Ovary (tissue), 9 donors: ENCODE results near the gene POU6F2. TPM values are rescaled to one million over a fixed set of nuclear protein-coding genes. Genes with fewer than 3 reads are reported as not detected.

Experiments
- DNase-seq, 5 donors: peaks; one replicate each; pipeline ENCODE4 v3.0.0-alpha.2; 2019 to 2020
- H3K27ac ChIP-seq, 2 donors: fragments of 200-600 bp; one replicate each; pipeline versions ENCODE4 v1.5.1 to v1.8.0; 2019 to 2022
- H3K27me3 ChIP-seq: fragments of 200-600 bp; one replicate; pipeline ENCODE4 v1.8.0; 2022
- H3K36me3 ChIP-seq: fragments of 200-600 bp; sonication (generic); one replicate; pipeline ENCODE4 v1.5.1; 2019
- H3K4me1 ChIP-seq: one replicate; pipeline ENCODE4 v1.8.1; 2013; ENCODE audit warnings: mild to moderate bottlenecking, moderate library complexity; ENCODE audit not compliant: insufficient read depth
- H3K4me3 ChIP-seq: fragments of 200-600 bp; sonication (generic); one replicate; pipeline ENCODE4 v1.5.1; 2017
- H3K9me3 ChIP-seq, 2 donors: fragments of 200-600 bp in 1 of 2; sonication (generic) in 1 of 2; one replicate each; pipeline versions ENCODE4 v1.5.1 to v1.8.1; 2013 to 2019; ENCODE audit warnings: mild to moderate bottlenecking in 1 of 2, moderate library complexity in 1 of 2
- EP300 ChIP-seq: sonication (generic); formaldehyde crosslinking; IDR thresholded peaks from one replicate; pipeline ENCODE4 v1.6.1; 2017; ENCODE audit warnings: antibody characterized with exemption
- POLR2A ChIP-seq: fragments of 450-650 bp; IDR thresholded peaks from one replicate; pipeline ENCODE4 v1.6.1; 2017; ENCODE audit warnings: antibody characterized with exemption, mild to moderate bottlenecking, moderate library complexity
- WGBS, 3 donors: extraction: QIAGEN DNeasy Blood & Tissue Kit in 1 of 3; methylation state at CpG; one replicate each; pipeline versions ENCODE4 v1.1.5 to v1.1.7; 2013 to 2017; 5-methylcytosine and 5-hydroxymethylcytosine counted together
- intact Hi-C, 4 donors: fragments of 100-400 bp; cut with DNase I; formaldehyde crosslinking; loops; one replicate each; pipeline versions ENCODE4 v1.11.0 to v1.15.1; 2022 to 2023
- polyA plus RNA-seq, 2 donors: library from polyadenylated mRNA; stranded (reverse); fragments of 200-250 nt in 1 of 2; fragments of 350-450 nt in 1 of 2; fragmentation: Illumina TruSeq in 1 of 2; extraction: RNeasy Lipid Tissue Mini Kit (QIAGEN cat#74804) in 1 of 2; gene quantifications; one replicate each; pipeline ENCODE4 v1.2.3, GENCODE V29; 2013 to 2014
- total RNA-seq, 7 donors: library from RNA; depleted of rRNA in 2 of 7; stranded (reverse); fragments of >200 nt in 2 of 7; fragmentation: NEBNext Ultra II Directional in 3 of 7; extraction: Animal tissue kit (Norgen Biotek cat#: 25700) in 3 of 7; gene quantifications; one replicate each; pipeline versions ENCODE4 v1.1.0 to v1.2.4, GENCODE V29; 2016 to 2023
- TF ChIP-seq, protein P1 (sequence below), 3 donors: fragments of 450-650 bp in 2 of 3; fragments of 200-600 bp in 1 of 3; IDR thresholded peaks; one replicate each; pipeline versions ENCODE4 v1.5.1 to v1.8.0; 2016 to 2022; ENCODE audit warnings: antibody characterized with exemption in 3 of 3, mild to moderate bottlenecking in 1 of 3
- donor health status: DM: no; HTN: no; CAD: no; lungs with moderate emphysema.
- donor health status: DM: no; HTN: no; CAD: no.
- donor health status: Bipolar disorder and iron deficiency.
- donor health status: DM: yes; HTN: yes; CAD: no.
- donor health status: DM: no; HTN: no; CAD: no.
- donor health status: DM: yes; HTN: yes; CAD: no.

The POU6F2 gene
- total and polyA plus RNA-seq, 9 donors = 0.17 to 2.0 (median 0.61) TPM

- Histone ChIP-seq H3K27ac (no peak overlapping the region), H3K27me3 (no peaks in the 10 kb centered on the region), H3K9me3 (no peaks in the 10 kb centered on the region), H3K36me3 (no peaks in the 10 kb centered on the region), H3K4me3 (no peak overlapping the region), H3K4me1 (no peaks in the 10 kb centered on the region)
- no peak for TF ChIP-seq EP300
- no peak for TF ChIP-seq POLR2A
- TF ChIP-seq, protein P1, sequence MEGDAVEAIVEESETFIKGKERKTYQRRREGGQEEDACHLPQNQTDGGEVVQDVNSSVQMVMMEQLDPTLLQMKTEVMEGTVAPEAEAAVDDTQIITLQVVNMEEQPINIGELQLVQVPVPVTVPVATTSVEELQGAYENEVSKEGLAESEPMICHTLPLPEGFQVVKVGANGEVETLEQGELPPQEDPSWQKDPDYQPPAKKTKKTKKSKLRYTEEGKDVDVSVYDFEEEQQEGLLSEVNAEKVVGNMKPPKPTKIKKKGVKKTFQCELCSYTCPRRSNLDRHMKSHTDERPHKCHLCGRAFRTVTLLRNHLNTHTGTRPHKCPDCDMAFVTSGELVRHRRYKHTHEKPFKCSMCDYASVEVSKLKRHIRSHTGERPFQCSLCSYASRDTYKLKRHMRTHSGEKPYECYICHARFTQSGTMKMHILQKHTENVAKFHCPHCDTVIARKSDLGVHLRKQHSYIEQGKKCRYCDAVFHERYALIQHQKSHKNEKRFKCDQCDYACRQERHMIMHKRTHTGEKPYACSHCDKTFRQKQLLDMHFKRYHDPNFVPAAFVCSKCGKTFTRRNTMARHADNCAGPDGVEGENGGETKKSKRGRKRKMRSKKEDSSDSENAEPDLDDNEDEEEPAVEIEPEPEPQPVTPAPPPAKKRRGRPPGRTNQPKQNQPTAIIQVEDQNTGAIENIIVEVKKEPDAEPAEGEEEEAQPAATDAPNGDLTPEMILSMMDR (IDR thresholded peaks at IDR 0.05) = no peak
- DNase-seq = no peak
- WGBS, 3 donors = 72 to 75% (median 74%) methylated on average over 4 of the region's 4 CpGs
- intact Hi-C loops = no loop called here
These were observed 242.2 kb downstream of the POU6F2 start for GRCh38 chr7:39219869-39220268.

GRCh38 chr7:39221901-39222300 lies 244.2 kb downstream of the POU6F2 start:
- intact Hi-C loops = no loop called here
- no peak for DNase-seq
- Histone ChIP-seq H3K4me3 (no peak overlapping the region), H3K36me3 (no peaks in the 10 kb centered on the region), H3K27ac (no peak overlapping the region), H3K27me3 (no peaks in the 10 kb centered on the region), H3K4me1 (no peaks in the 10 kb centered on the region), H3K9me3 (no peaks in the 10 kb centered on the region)
- TF ChIP-seq EP300 (no peak), POLR2A (no peak)
- TF ChIP-seq, protein P1 (IDR thresholded peaks at IDR 0.05) = no peak
- WGBS, 3 donors = 37 to 60% (median 43%) methylated on average over 1 of the region's 1 CpG

- no peak for DNase-seq
- WGBS, 3 donors = 46 to 60% (median 50%) methylated on average over 3 of the region's 3 CpGs
- Histone ChIP-seq H3K4me1 (no peaks in the 10 kb centered on the region), H3K9me3 (no peaks in the 10 kb centered on the region), H3K36me3 (no peaks in the 10 kb centered on the region), H3K4me3 (no peak overlapping the region), H3K27ac (no peak overlapping the region), H3K27me3 (no peaks in the 10 kb centered on the region)
- intact Hi-C loops = no loop called here
- no peak for TF ChIP-seq POLR2A
These were observed 251.2 kb downstream of the POU6F2 start for GRCh38 chr7:39228946-39229345.

- no peaks in the 10 kb centered on the region for H3K9me3 ChIP-seq
- no peaks in the 10 kb centered on the region for H3K36me3 ChIP-seq
- intact Hi-C loops = no loop called here
- DNase-seq = no peak
- no peak overlapping the region for H3K4me3 ChIP-seq
- H3K4me1 ChIP-seq = no peaks in the 10 kb centered on the region
- 91 to 94% (median 93%) methylated on average over 5 of the region's 5 CpGs for WGBS, 3 donors
- no peak overlapping the region for H3K27ac ChIP-seq
- no peaks in the 10 kb centered on the region for H3K27me3 ChIP-seq
- TF ChIP-seq EP300 (no peak), POLR2A (no peak)
- TF ChIP-seq, protein P1 (IDR thresholded peaks at IDR 0.05) = no peak
These were observed 256.3 kb downstream of the POU6F2 start for GRCh38 chr7:39233851-39234529.

DNA sequence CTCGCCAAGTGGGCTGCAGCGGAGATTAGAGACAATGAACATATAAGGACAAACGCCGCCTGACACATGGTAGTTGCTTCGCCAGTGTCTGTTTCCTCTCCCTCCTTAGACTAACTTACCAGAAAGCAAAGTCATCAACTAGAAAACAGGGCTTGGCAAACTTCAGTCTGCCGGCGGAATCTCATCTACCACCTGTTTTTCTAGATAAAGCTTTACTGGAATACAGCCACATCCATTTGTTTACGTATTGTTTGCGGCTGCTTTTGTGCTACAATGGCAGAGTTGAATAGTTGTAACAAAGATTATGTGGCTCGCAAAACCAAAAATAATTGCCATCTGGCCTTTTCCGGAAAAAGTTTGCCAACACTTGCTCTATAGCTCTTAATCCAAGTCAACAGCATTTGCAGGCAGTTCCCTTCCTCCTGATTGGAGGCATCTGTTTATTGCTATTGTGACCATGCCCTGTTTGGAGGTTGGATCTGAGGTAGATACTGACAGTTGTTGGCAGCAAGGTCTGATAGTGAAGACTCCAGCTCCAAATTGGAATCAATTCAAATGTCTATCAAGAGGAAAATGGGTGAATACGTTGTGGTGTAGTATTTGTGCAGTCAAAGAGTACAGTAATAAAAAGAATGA lies 260.6 kb downstream of the POU6F2 start:
- intact Hi-C loops = no loop called here
- TF ChIP-seq POLR2A (no peak), EP300 (no peak)
- TF ChIP-seq, protein P1 (IDR thresholded peaks at IDR 0.05) = no peak
- Histone ChIP-seq H3K27ac (no peak overlapping the region), H3K4me1 (no peaks in the 10 kb centered on the region), H3K9me3 (no peaks in the 10 kb centered on the region), H3K36me3 (no peaks in the 10 kb centered on the region), H3K27me3 (no peaks in the 10 kb centered on the region), H3K4me3 (no peak overlapping the region)
- no peak for DNase-seq
- WGBS, 3 donors = 40 to 73% (median 58%) methylated on average over 12 of the region's 12 CpGs
